ENCODE results near the gene FAF1. TPM values are rescaled to one million over a fixed set of nuclear protein-coding genes. Genes with fewer than 3 reads are reported as not detected.

Gene FAF1
- total and polyA plus RNA-seq, 9 donors, result 23.1 to 76.0 (median 57.1) TPM

GRCh38 chr1:50841791-50842387 is 118.2 kb downstream of the FAF1 start:
- H3K9me3 ChIP-seq, result no peaks in the 10 kb centered on the region
- TF ChIP-seq EP300 (IDR thresholded peaks at IDR 0.05) (no peak), CTCF (IDR thresholded peaks at IDR 0.05) (no peak), POLR2A (IDR thresholded peaks at IDR 0.05) (no peak)
- intact Hi-C loops (cut with DNase I), result no loop called here
- H3K27me3 ChIP-seq, result no peaks in the 10 kb centered on the region
- H3K27ac ChIP-seq, result no peak overlapping the region
- H3K4me3 ChIP-seq, result no peak overlapping the region
- no peak for DNase-seq
- H3K36me3 ChIP-seq, result no peaks in the 10 kb centered on the region
- H3K4me1 ChIP-seq (ENCODE audit: insufficient read depth), result no peaks in the 10 kb centered on the region

DNA sequence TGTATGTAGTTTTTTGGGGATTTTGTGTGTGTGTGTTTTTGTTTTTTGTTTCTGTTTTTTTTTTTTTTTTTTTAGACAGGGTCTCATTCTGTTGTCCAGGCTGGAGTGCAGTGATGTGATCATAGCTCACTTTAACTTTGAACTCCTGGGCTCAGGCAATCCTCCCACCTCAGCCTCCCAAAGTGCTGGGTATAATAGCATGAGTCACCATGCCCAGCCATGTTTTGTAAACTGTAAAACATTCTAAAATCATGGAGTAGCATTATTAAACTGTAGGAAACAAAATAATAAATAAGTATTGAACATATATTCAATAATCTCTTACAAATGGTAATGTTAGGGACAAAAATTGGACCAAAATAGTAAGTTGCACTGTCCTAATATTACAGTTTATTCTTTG is 124.0 kb downstream of the FAF1 start:
- intact Hi-C loops (cut with DNase I), result no loop called here
- Histone ChIP-seq H3K9me3 (no peaks in the 10 kb centered on the region), H3K27me3 (no peaks in the 10 kb centered on the region), H3K27ac (no peak overlapping the region), H3K4me1 (ENCODE audit: insufficient read depth) (no peaks in the 10 kb centered on the region), H3K36me3 (no peaks in the 10 kb centered on the region), H3K4me3 (no peak overlapping the region)
- no peak for DNase-seq
- TF ChIP-seq EP300 (IDR thresholded peaks at IDR 0.05) (no peak), CTCF (IDR thresholded peaks at IDR 0.05) (no peak), POLR2A (IDR thresholded peaks at IDR 0.05) (no peak)

- no peak for TF ChIP-seq EP300 (IDR thresholded peaks at IDR 0.05)
- TF ChIP-seq POLR2A (IDR thresholded peaks at IDR 0.05), result no peak
- TF ChIP-seq CTCF (IDR thresholded peaks at IDR 0.05), result no peak
- DNase-seq, result no peak
- intact Hi-C loops (cut with DNase I), result no loop called here
- no peak overlapping the region for H3K27ac ChIP-seq
- no peaks in the 10 kb centered on the region for H3K36me3 ChIP-seq
- 98 to 100% (median 100%) methylated on average over 1 of the region's 1 CpG for WGBS, 3 donors
- H3K27me3 ChIP-seq, result no peaks in the 10 kb centered on the region
- H3K4me3 ChIP-seq, result no peak overlapping the region
- H3K4me1 ChIP-seq (ENCODE audit: insufficient read depth), result peaks cover 4% of the 10 kb centered on the region
- no peaks in the 10 kb centered on the region for H3K9me3 ChIP-seq
Observed at GRCh38 chr1:50833216-50833615, 126.9 kb downstream of the FAF1 start.

DNA sequence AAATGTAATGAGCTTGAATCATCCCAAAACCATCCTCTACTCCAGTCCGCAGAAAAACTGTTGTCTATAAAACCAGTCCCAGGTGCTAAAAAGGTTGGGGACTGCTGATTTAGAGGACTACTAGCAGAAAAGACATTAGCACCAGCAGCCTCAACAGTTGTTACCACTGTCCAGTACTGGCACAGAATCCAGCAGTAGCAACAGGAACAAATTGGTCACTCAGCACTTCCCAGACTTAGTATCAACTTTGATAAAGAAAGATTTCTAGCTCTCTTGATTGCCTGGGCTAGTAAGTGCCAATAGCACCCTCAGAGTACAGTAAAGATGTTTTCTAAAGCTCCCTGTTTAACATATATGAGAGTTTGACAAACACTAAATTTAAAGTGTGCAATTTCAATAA is 127.9 kb downstream of the FAF1 start:
- Histone ChIP-seq H3K36me3 (no peaks in the 10 kb centered on the region), H3K4me1 (ENCODE audit: insufficient read depth) (peaks cover 4% of the 10 kb centered on the region), H3K9me3 (no peaks in the 10 kb centered on the region), H3K27me3 (no peaks in the 10 kb centered on the region), H3K27ac (no peak overlapping the region), H3K4me3 (no peak overlapping the region)
- DNase-seq, result no peak
- intact Hi-C loops (cut with DNase I), result no loop called here
- no peak for TF ChIP-seq EP300 (IDR thresholded peaks at IDR 0.05)
- no peak for TF ChIP-seq CTCF (IDR thresholded peaks at IDR 0.05)
- TF ChIP-seq POLR2A (IDR thresholded peaks at IDR 0.05), result no peak
- 95 to 97% (median 95%) methylated on average over 1 of the region's 1 CpG for WGBS, 3 donors

Data from ovary (tissue), 9 donors.